Measurements from ENCODE around the gene TBCC. TPM values are rescaled to one million over a fixed set of nuclear protein-coding genes. Genes with fewer than 3 reads are reported as not detected.

The TBCC gene
- total RNA-seq (2022; extraction: Qiagen RNA extraction; ENCODE audit: low read depth), result 13.8 to 18.5 TPM (median 17.0 TPM) in 5 replicates

GRCh38 chr6:42745640-42746462 is at the start of gene TBCC:
Gene TBCC, minus strand, starts transcription at chr6:42746103. Its CDS starts 30 bp downstream, at chr6:42746073.

GRCh38 chr6:42781796-42782688 is 36.1 kb upstream of the TBCC start, which contains the start of gene BICRAL:
Gene BICRAL, plus strand, starts transcription at chr6:42782052. Its CDS starts 39,971 bp downstream, at chr6:42822023.

GRCh38 chr6:42722497-42722896 is 23.4 kb downstream of the TBCC start, which contains the start of gene PRPH2:
Gene PRPH2, minus strand, starts transcription at chr6:42722597. Its CDS starts 263 bp downstream, at chr6:42722334.

Other genes starting within 250 kb of the TBCC start
- gene UBR2, start 182.1 kb downstream of the TBCC start, total RNA-seq (2022; extraction: Qiagen RNA extraction; ENCODE audit: low read depth), result 4.8 to 7.5 TPM (median 6.6 TPM) in 5 replicates
- not detected in 5 replicates for gene PRPH2, start 23.5 kb downstream of the TBCC start, total RNA-seq (2022; extraction: Qiagen RNA extraction; ENCODE audit: low read depth)
- 2.2 to 3.3 TPM (median 3.1 TPM) in 5 replicates for gene BICRAL, start 35.9 kb upstream of the TBCC start, total RNA-seq (2022; extraction: Qiagen RNA extraction; ENCODE audit: low read depth)
- 68.4 to 100 TPM (median 71.5 TPM) in 5 replicates for gene RPL7L1, start 133.5 kb upstream of the TBCC start, total RNA-seq (2022; extraction: Qiagen RNA extraction; ENCODE audit: low read depth)
- gene PTCRA, start 169.9 kb upstream of the TBCC start, total RNA-seq (2022; extraction: Qiagen RNA extraction; ENCODE audit: low read depth), result not detected in 5 replicates
- gene CNPY3, start 183.4 kb upstream of the TBCC start, total RNA-seq (2022; extraction: Qiagen RNA extraction; ENCODE audit: low read depth), result 36.6 to 45.7 TPM (median 42.7 TPM) in 5 replicates
- 0.18 to 0.24 TPM (median 0.19 TPM) in 3 of 5 replicates, not detected in the others for gene GNMT, start 214.7 kb upstream of the TBCC start, total RNA-seq (2022; extraction: Qiagen RNA extraction; ENCODE audit: low read depth)
- 5.0 to 9.2 TPM (median 7.5 TPM) in 5 replicates for gene PEX6, start 233.1 kb upstream of the TBCC start, total RNA-seq (2022; extraction: Qiagen RNA extraction; ENCODE audit: low read depth)
- 25.0 to 28.8 TPM (median 26.9 TPM) in 5 replicates for gene PPP2R5D, start 238.5 kb upstream of the TBCC start, total RNA-seq (2022; extraction: Qiagen RNA extraction; ENCODE audit: low read depth)